H9 (cell line): ENCODE data around the gene DLG1. TPM values are rescaled to one million over a fixed set of nuclear protein-coding genes. Genes with fewer than 3 reads are reported as not detected.

Source experiments
- DNase-seq: peaks from one replicate; pipeline ENCODE4 v3.0.0-alpha.2; 2017
- H2AFZ ChIP-seq: one replicate; pipeline ENCODE4 v1.6.1; 2013; ENCODE audit warnings: mild to moderate bottlenecking, low read length, control low read depth, moderate library complexity
- H2AK5ac ChIP-seq: 2 replicates; pipeline ENCODE4 v1.6.1; 2013; ENCODE audit warnings: low read length, control low read depth, mixed read lengths; ENCODE audit not compliant: insufficient read length
- H2BK120ac ChIP-seq: one replicate; pipeline ENCODE4 v1.6.1; 2013; ENCODE audit warnings: low read depth, mild to moderate bottlenecking, low read length, control low read depth, inconsistent platforms; ENCODE audit not compliant: poor library complexity, severe bottlenecking
- H2BK12ac ChIP-seq: 2 replicates; pipeline ENCODE4 v1.6.1; 2013; ENCODE audit warnings: low read length, control low read depth, mixed read lengths, low read depth; ENCODE audit not compliant: insufficient read length
- H2BK15ac ChIP-seq: 2 replicates; pipeline ENCODE4 v1.6.1; 2013; ENCODE audit warnings: low read depth, low read length, control low read depth
- H2BK20ac ChIP-seq: one replicate; pipeline ENCODE4 v1.6.1; 2013; ENCODE audit warnings: low read depth, mild to moderate bottlenecking, low read length, control low read depth, inconsistent platforms; ENCODE audit not compliant: poor library complexity, severe bottlenecking
- H2BK5ac ChIP-seq: 2 replicates; pipeline ENCODE4 v1.6.1; 2013; ENCODE audit warnings: low read length, control low read depth, mixed read lengths; ENCODE audit not compliant: insufficient read length
- H3K14ac ChIP-seq: 2 replicates; pipeline ENCODE4 v1.6.1; 2013; ENCODE audit warnings: low read length, control low read depth; ENCODE audit not compliant: insufficient read depth
- H3K18ac ChIP-seq: 2 replicates; pipeline ENCODE4 v1.6.1; 2013; ENCODE audit warnings: low read depth, mild to moderate bottlenecking, mixed read lengths, low read length, control low read depth; ENCODE audit not compliant: insufficient read length
- H3K23ac ChIP-seq: 2 replicates; pipeline ENCODE4 v1.6.1; 2013; ENCODE audit warnings: low read length, control low read depth, mixed read lengths, low read depth; ENCODE audit not compliant: insufficient read length
- H3K23me2 ChIP-seq: 2 replicates; pipeline ENCODE4 v1.6.1; 2013; ENCODE audit warnings: low read depth, mild to moderate bottlenecking, mixed read lengths, low read length, control low read depth; ENCODE audit not compliant: insufficient read length, poor library complexity, severe bottlenecking
- H3K27ac ChIP-seq: 2 replicates; pipeline ENCODE4 v1.5.1; 2013; ENCODE audit warnings: low read length, control low read depth, mixed read lengths, low read depth; ENCODE audit not compliant: insufficient read length
- H3K27me3 ChIP-seq: 2 replicates; pipeline ENCODE4 v1.6.1; 2013; ENCODE audit warnings: low read length, control low read depth, inconsistent platforms; ENCODE audit not compliant: insufficient read depth
- H3K4ac ChIP-seq: 2 replicates; pipeline ENCODE4 v1.6.1; 2013; ENCODE audit warnings: low read depth, mild to moderate bottlenecking, control low read depth, inconsistent platforms, low read length, moderate library complexity
- H3K4me1 ChIP-seq: 2 replicates; pipeline ENCODE4 v1.6.1; 2013; ENCODE audit warnings: low read length, control low read depth, inconsistent platforms; ENCODE audit not compliant: insufficient read depth
- H3K4me2 ChIP-seq: 2 replicates; pipeline ENCODE4 v1.6.1; 2013; ENCODE audit warnings: low read length, control low read depth, mixed read lengths; ENCODE audit not compliant: insufficient read length, insufficient read depth
- H3K56ac ChIP-seq: 2 replicates; pipeline ENCODE4 v1.6.1; 2013; ENCODE audit warnings: low read depth, mild to moderate bottlenecking, mixed read lengths, low read length, control low read depth; ENCODE audit not compliant: insufficient read length
- H3K79me1 ChIP-seq: 2 replicates; pipeline ENCODE4 v1.6.1; 2013; ENCODE audit warnings: low read depth, mild to moderate bottlenecking, moderate library complexity, low read length, control low read depth, inconsistent platforms; ENCODE audit not compliant: insufficient read depth, poor library complexity, severe bottlenecking
- H3K79me2 ChIP-seq: 2 replicates; pipeline ENCODE4 v1.6.1; 2013; ENCODE audit warnings: low read length, control low read depth, inconsistent platforms; ENCODE audit not compliant: insufficient read depth
- H3K9ac ChIP-seq: 2 replicates; pipeline ENCODE4 v1.6.1; 2013; ENCODE audit warnings: low read length, control low read depth, mixed read lengths; ENCODE audit not compliant: insufficient read length; ENCODE audit errors: extremely low read depth
- H3K9me3 ChIP-seq: one replicate; pipeline ENCODE4 v1.6.1; 2013; ENCODE audit warnings: low read depth, low read length, inconsistent platforms; ENCODE audit not compliant: control insufficient read depth
- H3T11ph ChIP-seq: one replicate; pipeline ENCODE4 v1.6.1; 2013; ENCODE audit warnings: mild to moderate bottlenecking, low read length, control low read depth, inconsistent platforms
- H4K20me1 ChIP-seq: one replicate; pipeline ENCODE4 v1.6.1; 2013; ENCODE audit not compliant: control insufficient read depth, insufficient read length, insufficient read depth
- H4K5ac ChIP-seq: 2 replicates; pipeline ENCODE4 v1.6.1; 2013; ENCODE audit warnings: low read depth, mild to moderate bottlenecking, mixed read lengths, low read length, control low read depth; ENCODE audit not compliant: insufficient read length
- H4K8ac ChIP-seq: replicated peaks from 2 replicates; pipeline ENCODE4 v1.6.1; 2013; ENCODE audit warnings: low read length, control low read depth, mixed read lengths, low read depth; ENCODE audit not compliant: insufficient read length
- H4K91ac ChIP-seq: 2 replicates; pipeline ENCODE4 v1.6.1; 2013; ENCODE audit warnings: low read depth, mild to moderate bottlenecking, moderate library complexity, mixed read lengths, low read length, control low read depth; ENCODE audit not compliant: insufficient read length
- H3K27ac Mint-ChIP-seq, 3 experiments: 2 replicates in 2 of 3; 3 replicates in 1 of 3; pipeline ENCODE4 v1.8.0; 2020 to 2021; ENCODE audit warnings: mixed read lengths in 3 of 3, mild to moderate bottlenecking in 1 of 3, moderate library complexity in 1 of 3
- H3K27me3 Mint-ChIP-seq: 2 replicates; pipeline ENCODE4 v1.8.0; 2021; ENCODE audit warnings: low read depth, mild to moderate bottlenecking, moderate library complexity, mixed read lengths
- H3K36me3 Mint-ChIP-seq, 3 experiments: 2 replicates in 2 of 3; 3 replicates in 1 of 3; pipeline ENCODE4 v1.8.0; 2020 to 2021; ENCODE audit warnings: low read depth in 3 of 3, mixed read lengths in 3 of 3; ENCODE audit not compliant: insufficient read depth in 1 of 3
- H3K4me1 Mint-ChIP-seq, 2 experiments: 2 replicates each; pipeline ENCODE4 v1.8.0; 2020; ENCODE audit warnings: mixed read lengths in 2 of 2
- H3K4me3 Mint-ChIP-seq, 2 experiments: 2 replicates in 1 of 2; 3 replicates in 1 of 2; pipeline ENCODE4 v1.8.0; 2020 to 2021; ENCODE audit warnings: mild to moderate bottlenecking in 2 of 2, mixed read lengths in 2 of 2, moderate library complexity in 1 of 2
- H3K9me3 Mint-ChIP-seq, 2 experiments: 2 replicates in 1 of 2; 3 replicates in 1 of 2; pipeline ENCODE4 v1.8.0; 2020; ENCODE audit warnings: mild to moderate bottlenecking in 2 of 2, mixed read lengths in 2 of 2, moderate library complexity in 1 of 2
- CTCF ChIP-seq: fragments of 200-600 bp; sonication (generic); conservative IDR thresholded peaks from 3 replicates; pipeline ENCODE4 v1.8.0; 2021; ENCODE audit warnings: antibody characterized with exemption, mild to moderate bottlenecking
- WGBS: extraction: QIAGEN DNeasy Blood & Tissue Kit; methylation state at CpG from one replicate; pipeline ENCODE4 v1.1.7; 2013; ENCODE audit warnings: missing lambda C conversion rate, low lambda C conversion rate, mixed read lengths; ENCODE audit not compliant: insufficient read length; ENCODE audit errors: extremely low coverage; 5-methylcytosine and 5-hydroxymethylcytosine counted together
- total RNA-seq: library from RNA; stranded (reverse); gene quantifications from 2 replicates; pipeline ENCODE4 v1.2.1, GENCODE V29; 2021

DLG1 gene
- total RNA-seq, 1 experiment from 2014 or later, result 84.1 TPM

GRCh38 chr3:197026481-197026866 lies 271.9 kb downstream of the DLG1 start:
- H4K8ac ChIP-seq, result no peak overlapping the region
- no peaks in the 10 kb centered on the region for H3K79me2 ChIP-seq
- no peak for DNase-seq
- TF ChIP-seq CTCF, result no peak
- no peaks in the 10 kb centered on the region for H3K79me1 ChIP-seq
- no peak overlapping the region; a peak in 1 of 5 replicates for H3K4me3 Mint-ChIP-seq
- no peak overlapping the region for H3K4ac ChIP-seq
- H3K14ac ChIP-seq, result no peak overlapping the region
- H3K36me3 Mint-ChIP-seq, result peaks cover 0 to 7% (median 0%) of the 10 kb centered on the region in 3 experiments; a peak in 1 of 7 replicates
- H3K56ac ChIP-seq, result no peak overlapping the region
- H3K9me3 Mint-ChIP-seq, result no peaks in the 10 kb centered on the region
- H3K4me1 Mint-ChIP-seq, result peaks cover 21 to 29% of the 10 kb centered on the region in 2 experiments
- no peaks in the 10 kb centered on the region for H3K9me3 ChIP-seq
- H3K27ac Mint-ChIP-seq, result no peak overlapping the region
- no peaks in the 10 kb centered on the region for H4K20me1 ChIP-seq
- no peak overlapping the region for H3T11ph ChIP-seq
- H2BK12ac ChIP-seq, result no peak overlapping the region
- H3K27ac ChIP-seq, result no peak overlapping the region
- no peak overlapping the region for H3K4me2 ChIP-seq
- H2BK5ac ChIP-seq, result no peak overlapping the region
- H2BK15ac ChIP-seq, result no peak overlapping the region
- no peaks in the 10 kb centered on the region; the same call in 1 of the 2 replicates for H3K27me3 ChIP-seq
- H3K27me3 Mint-ChIP-seq, result peaks cover 32% of the 10 kb centered on the region
- H2BK120ac ChIP-seq, result no peak overlapping the region
- H3K4me1 ChIP-seq, result no peaks in the 10 kb centered on the region; the same call in 1 of the 2 replicates
- H2BK20ac ChIP-seq, result no peak overlapping the region
- WGBS, result no CpG with 5 or more reads among the region's 9 CpGs
- H3K23ac ChIP-seq, result no peak overlapping the region
- H4K5ac ChIP-seq, result no peak overlapping the region
- no peak overlapping the region for H2AFZ ChIP-seq
- no peak overlapping the region for H2AK5ac ChIP-seq
- H4K91ac ChIP-seq, result no peak overlapping the region
- no peak overlapping the region for H3K18ac ChIP-seq
- H3K23me2 ChIP-seq, result no peaks in the 10 kb centered on the region
- H3K9ac ChIP-seq, result no peak overlapping the region
